ENCODE results near the gene CNPY1. TPM values are rescaled to one million over a fixed set of nuclear protein-coding genes. Genes with fewer than 3 reads are reported as not detected.

Gene CNPY1
- total RNA-seq, 5 donors from 2014 or later (not counting 1 experiment from before 2014, with no cell fraction given), result not detected

GRCh38 chr7:155458878-155459699 lies 87.3 kb downstream of the CNPY1 start:
- no peaks in the 10 kb centered on the region for H3K9me3 ChIP-seq
- no peaks in the 10 kb centered on the region for H3K36me3 ChIP-seq (ENCODE audit: control insufficient read depth in 2 of 2, extremely low read depth in 1 of 2, insufficient read depth in 1 of 2, low read length in 1 of 2)
- no peak for DNase-seq
- no peak for ATAC-seq (replicated peaks in 1 of 4)
- H3K4me1 ChIP-seq (ENCODE audit: control insufficient read depth in 1 of 2, extremely low read depth in 1 of 2, insufficient read depth in 2 of 2, low read length in 2 of 2), result peaks cover 2 to 24% of the 10 kb centered on the region in 2 experiments
- Mint-ChIP-seq H3K27me3 (peaks cover 52 to 77% of the 10 kb centered on the region in 2 donors), H3K4me1 (peaks cover 24 to 31% (median 26%) of the 10 kb centered on the region in 3 donors), H3K4me3 (peak overlapping the region; percentile 17 to 77 (median 17)), H3K9me3 (no peaks in the 10 kb centered on the region), H3K27ac (no peak overlapping the region), H3K36me3 (no peaks in the 10 kb centered on the region)
- H3K4me3 ChIP-seq (ENCODE audit: control insufficient read depth in 1 of 2, extremely low read depth in 1 of 2, low read length in 1 of 2), result peak overlapping the region in 1 of 2 donors; percentile 12
- 6% methylated on average over 56 of the region's 68 CpGs for WGBS (ENCODE audit: insufficient coverage)
- POLR2A ChIA-PET, result no interaction called here
- peaks cover 17 to 83% of the 10 kb centered on the region in 2 experiments for H3K27me3 ChIP-seq (replicated peaks in 1 of 2; ENCODE audit: control insufficient read depth in 2 of 2, extremely low read depth in 1 of 2, insufficient read depth in 2 of 2, low read length in 1 of 2)
- CTCF ChIA-PET, result no interaction called here
- no peak overlapping the region for H3K27ac ChIP-seq (ENCODE audit: low read length)

DNA sequence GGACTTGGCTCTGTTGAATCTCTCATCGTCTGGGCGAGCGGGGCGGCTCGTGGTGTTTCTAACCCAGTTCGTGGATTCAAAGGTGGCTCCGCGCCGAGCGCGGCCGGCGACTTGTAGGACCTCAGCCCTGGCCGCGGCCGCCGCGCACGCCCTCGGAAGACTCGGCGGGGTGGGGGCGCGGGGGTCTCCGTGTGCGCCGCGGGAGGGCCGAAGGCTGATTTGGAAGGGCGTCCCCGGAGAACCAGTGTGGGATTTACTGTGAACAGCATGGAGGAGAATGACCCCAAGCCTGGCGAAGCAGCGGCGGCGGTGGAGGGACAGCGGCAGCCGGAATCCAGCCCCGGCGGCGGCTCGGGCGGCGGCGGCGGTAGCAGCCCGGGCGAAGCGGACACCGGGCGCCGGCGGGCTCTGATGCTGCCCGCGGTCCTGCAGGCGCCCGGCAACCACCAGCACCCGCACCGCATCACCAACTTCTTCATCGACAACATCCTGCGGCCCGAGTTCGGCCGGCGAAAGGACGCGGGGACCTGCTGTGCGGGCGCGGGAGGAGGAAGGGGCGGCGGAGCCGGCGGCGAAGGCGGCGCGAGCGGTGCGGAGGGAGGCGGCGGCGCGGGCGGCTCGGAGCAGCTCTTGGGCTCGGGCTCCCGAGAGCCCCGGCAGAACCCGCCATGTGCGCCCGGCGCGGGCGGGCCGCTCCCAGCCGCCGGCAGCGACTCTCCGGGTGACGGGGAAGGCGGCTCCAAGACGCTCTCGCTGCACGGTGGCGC lies 88.1 kb downstream of the CNPY1 start, which contains the start of gene EN2:
TSS of gene EN2 (plus strand) at position 19 of the 767 bp plus-strand sequence. CDS start at position 268, 249 bp downstream.
- H3K36me3 ChIP-seq (ENCODE audit: control insufficient read depth in 2 of 2, extremely low read depth in 1 of 2, insufficient read depth in 1 of 2, low read length in 1 of 2), result no peaks in the 10 kb centered on the region
- no peak within 1 kb of the TSS for H3K27ac ChIP-seq (ENCODE audit: low read length)
- 4% methylated on average over 104 of the region's 105 CpGs for WGBS (ENCODE audit: insufficient coverage)
- DNase-seq, result no peak
- H3K27ac Mint-ChIP-seq, result no peak within 1 kb of the TSS
- no peaks in the 10 kb centered on the region for H3K9me3 ChIP-seq
- no peak for ATAC-seq (replicated peaks in 1 of 4)
- H3K27me3 ChIP-seq (replicated peaks in 1 of 2; ENCODE audit: control insufficient read depth in 2 of 2, extremely low read depth in 1 of 2, insufficient read depth in 2 of 2, low read length in 1 of 2), result peaks cover 17 to 82% of the 10 kb centered on the region in 2 experiments
- peaks cover 46 to 74% of the 10 kb centered on the region in 2 donors for H3K27me3 Mint-ChIP-seq
- H3K9me3 Mint-ChIP-seq, result no peaks in the 10 kb centered on the region
- peaks cover 2 to 25% of the 10 kb centered on the region in 2 experiments for H3K4me1 ChIP-seq (ENCODE audit: control insufficient read depth in 1 of 2, extremely low read depth in 1 of 2, insufficient read depth in 2 of 2, low read length in 2 of 2)
- peak within 1 kb of the TSS; percentile 64 to 81 (median 65) for H3K4me3 Mint-ChIP-seq
- H3K4me3 ChIP-seq (ENCODE audit: control insufficient read depth in 1 of 2, extremely low read depth in 1 of 2, low read length in 1 of 2), result peak within 1 kb of the TSS; percentile 13 to 58
- POLR2A ChIA-PET, result no interaction called here
- no peaks in the 10 kb centered on the region for H3K36me3 Mint-ChIP-seq
- CTCF ChIA-PET, result no interaction called here
- H3K4me1 Mint-ChIP-seq, result peaks cover 22 to 31% (median 24%) of the 10 kb centered on the region in 3 donors

DNA sequence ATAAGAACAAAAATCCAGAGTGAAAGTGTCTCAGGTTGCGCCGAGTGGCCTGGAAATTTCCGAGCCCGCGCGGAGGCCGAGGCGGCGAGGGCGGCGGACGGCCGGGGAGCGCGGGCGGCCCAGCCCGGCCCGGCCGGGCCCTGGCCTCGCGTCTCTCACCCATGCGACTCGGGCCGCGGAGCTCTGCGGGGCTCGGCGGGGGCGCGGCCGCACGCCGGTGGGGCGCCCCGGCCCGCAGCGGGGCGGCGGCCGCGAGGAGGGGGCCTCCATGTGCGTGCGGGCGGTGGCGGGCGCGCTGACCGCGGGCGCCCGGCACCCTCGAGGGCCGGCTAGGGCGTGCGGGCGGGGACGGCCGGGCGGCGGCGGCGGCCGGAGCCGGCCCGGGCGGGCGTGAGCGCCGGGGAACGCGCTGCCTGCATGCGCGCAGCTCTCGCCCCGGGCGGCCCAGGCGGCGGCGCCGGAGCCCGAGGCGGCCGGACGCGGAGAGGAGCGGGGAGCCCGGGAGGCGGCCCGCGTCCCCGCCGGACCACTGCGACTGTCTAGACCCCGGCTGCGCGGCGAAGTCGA lies 88.7 kb downstream of the CNPY1 start:
- H3K27me3 Mint-ChIP-seq, result peaks cover 51 to 74% of the 10 kb centered on the region in 2 donors
- ATAC-seq (replicated peaks in 1 of 4) (no peak), DNase-seq (no peak)
- H3K36me3 Mint-ChIP-seq, result no peaks in the 10 kb centered on the region
- H3K27me3 ChIP-seq (replicated peaks in 1 of 2; ENCODE audit: control insufficient read depth in 2 of 2, extremely low read depth in 1 of 2, insufficient read depth in 2 of 2, low read length in 1 of 2), result peaks cover 20 to 84% of the 10 kb centered on the region in 2 experiments
- H3K27ac Mint-ChIP-seq, result no peak overlapping the region
- H3K9me3 ChIP-seq, result no peaks in the 10 kb centered on the region
- peak overlapping the region in 1 of 2 donors; percentile 58 for H3K4me3 ChIP-seq (ENCODE audit: control insufficient read depth in 1 of 2, extremely low read depth in 1 of 2, low read length in 1 of 2)
- peak overlapping the region in 2 of 3 donors; percentile 31 to 81 for H3K4me3 Mint-ChIP-seq
- no peaks in the 10 kb centered on the region for H3K9me3 Mint-ChIP-seq
- no peak overlapping the region for H3K27ac ChIP-seq (ENCODE audit: low read length)
- WGBS (ENCODE audit: insufficient coverage), result 3% methylated on average over 98 of the region's 98 CpGs
- POLR2A ChIA-PET, result no interaction called here
- no peaks in the 10 kb centered on the region for H3K36me3 ChIP-seq (ENCODE audit: control insufficient read depth in 2 of 2, extremely low read depth in 1 of 2, insufficient read depth in 1 of 2, low read length in 1 of 2)
- CTCF ChIA-PET, result no interaction called here
- peaks cover 22 to 31% (median 24%) of the 10 kb centered on the region in 3 donors for H3K4me1 Mint-ChIP-seq
- H3K4me1 ChIP-seq (ENCODE audit: control insufficient read depth in 1 of 2, extremely low read depth in 1 of 2, insufficient read depth in 2 of 2, low read length in 2 of 2), result peaks cover 2 to 25% of the 10 kb centered on the region in 2 experiments

DNA sequence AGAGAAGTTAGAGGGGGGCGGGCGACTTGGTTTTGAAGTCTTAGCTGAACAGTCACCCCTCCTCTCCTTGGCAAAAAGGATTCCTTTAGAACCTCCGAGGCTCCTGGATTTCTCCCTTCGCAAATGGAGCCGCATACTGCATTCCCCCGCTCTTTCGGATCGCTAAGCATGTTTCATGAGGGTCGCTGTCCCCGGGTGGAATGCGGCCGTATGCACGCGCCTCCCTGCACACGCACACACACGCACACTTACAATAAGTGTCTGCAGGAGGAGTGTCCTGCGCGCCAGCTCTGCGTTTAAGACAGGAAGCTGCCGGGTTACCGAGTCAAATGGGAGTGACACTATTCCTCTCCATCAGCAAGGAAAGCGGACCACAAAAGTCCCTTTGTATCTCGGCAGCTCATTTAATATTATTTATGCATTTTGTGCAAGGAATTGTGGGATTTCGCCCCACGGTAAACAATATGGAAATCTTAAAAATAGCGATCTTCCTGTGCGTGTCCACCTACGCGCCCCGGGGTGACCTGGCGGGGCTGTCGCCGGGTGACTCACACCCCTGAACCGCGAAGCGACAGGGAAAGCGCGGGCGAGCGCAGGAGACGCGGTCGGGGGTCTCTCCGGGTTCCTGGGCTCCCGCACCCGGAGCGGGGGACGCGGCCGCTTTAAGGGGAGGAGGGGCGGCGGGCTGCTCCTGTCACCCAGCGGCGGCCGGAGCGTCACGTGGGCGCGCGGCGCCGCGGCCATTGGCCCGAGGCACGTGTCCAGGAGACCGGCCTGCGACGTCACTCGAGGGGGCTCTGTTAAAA lies 89.4 kb downstream of the CNPY1 start:
- no peak for ATAC-seq (replicated peaks in 1 of 4)

DNA sequence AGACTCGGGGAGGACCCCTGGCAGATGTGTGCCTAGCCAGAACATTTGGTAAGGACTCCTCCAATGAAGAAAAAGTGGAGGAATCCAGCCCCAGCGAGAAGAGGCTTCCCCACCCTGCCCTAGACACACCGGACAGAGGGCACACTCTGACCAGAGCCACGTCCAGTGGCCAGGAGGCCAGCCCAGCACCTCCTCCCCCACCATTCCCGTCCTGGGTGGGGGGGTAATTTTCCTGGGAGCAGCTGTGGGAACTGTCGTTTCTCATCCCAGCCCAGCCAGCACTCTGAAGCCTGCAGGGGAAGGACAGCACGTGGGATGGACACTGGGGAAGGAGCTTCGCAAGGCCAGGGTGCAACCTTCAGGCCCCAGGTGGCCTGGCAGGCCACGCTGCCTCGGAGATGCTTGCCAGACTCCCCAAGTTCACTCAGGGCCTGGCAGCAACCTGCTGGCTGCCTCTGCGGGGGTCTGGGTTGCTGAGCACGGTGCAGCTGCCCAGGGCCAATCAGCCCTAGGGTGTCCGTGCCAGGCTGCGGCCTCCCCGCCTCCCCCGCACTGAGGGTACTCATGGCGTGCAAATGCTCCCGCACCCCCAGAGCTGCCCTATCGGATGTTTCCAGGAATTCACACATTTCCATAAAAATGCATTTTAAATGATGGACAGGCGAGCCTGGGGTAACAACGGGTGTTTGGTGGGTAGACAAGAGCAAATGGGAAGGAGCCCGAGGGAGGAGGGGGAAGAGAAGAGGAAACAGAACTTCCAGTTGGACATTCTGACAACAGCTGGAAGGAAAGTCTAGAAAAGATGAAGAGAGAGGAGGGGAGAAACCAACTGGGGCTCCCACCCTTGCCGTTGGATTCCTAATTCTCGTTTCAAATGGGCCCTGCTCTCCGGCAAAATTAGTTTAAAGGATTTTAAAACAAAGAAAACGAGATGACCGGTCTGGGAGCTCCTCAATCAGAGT lies 90.3 kb downstream of the CNPY1 start:
- Histone ChIP-seq H3K36me3 (ENCODE audit: control insufficient read depth in 2 of 2, extremely low read depth in 1 of 2, insufficient read depth in 1 of 2, low read length in 1 of 2) (no peaks in the 10 kb centered on the region), H3K4me3 (ENCODE audit: control insufficient read depth in 1 of 2, extremely low read depth in 1 of 2, low read length in 1 of 2) (peak overlapping the region in 1 of 2 donors; percentile 58), H3K27ac (ENCODE audit: low read length) (no peak overlapping the region), H3K27me3 (replicated peaks in 1 of 2; ENCODE audit: control insufficient read depth in 2 of 2, extremely low read depth in 1 of 2, insufficient read depth in 2 of 2, low read length in 1 of 2) (peaks cover 22 to 77% of the 10 kb centered on the region in 2 experiments), H3K4me1 (ENCODE audit: control insufficient read depth in 1 of 2, extremely low read depth in 1 of 2, insufficient read depth in 2 of 2, low read length in 2 of 2) (peaks cover 2 to 25% of the 10 kb centered on the region in 2 experiments), H3K9me3 (no peaks in the 10 kb centered on the region)
- H3K36me3 Mint-ChIP-seq, result no peaks in the 10 kb centered on the region
- 12% methylated on average over 17 of the region's 27 CpGs for WGBS (ENCODE audit: insufficient coverage)
- H3K4me3 Mint-ChIP-seq, result peak overlapping the region; percentile 32 to 81 (median 47)
- no peak overlapping the region for H3K27ac Mint-ChIP-seq
- ATAC-seq (replicated peaks in 1 of 4) (no peak), DNase-seq (no peak)
- ChIA-PET POLR2A (no interaction called here), CTCF (no interaction called here)
- H3K27me3 Mint-ChIP-seq, result peaks cover 54 to 74% of the 10 kb centered on the region in 2 donors
- peaks cover 16 to 36% (median 31%) of the 10 kb centered on the region in 3 donors for H3K4me1 Mint-ChIP-seq
- no peaks in the 10 kb centered on the region for H3K9me3 Mint-ChIP-seq

More for the DNA sequence above, 89.4 kb downstream of the CNPY1 start:
- H3K4me1 Mint-ChIP-seq, result peaks cover 16 to 34% (median 24%) of the 10 kb centered on the region in 3 donors
- Histone ChIP-seq H3K4me1 (ENCODE audit: control insufficient read depth in 1 of 2, extremely low read depth in 1 of 2, insufficient read depth in 2 of 2, low read length in 2 of 2) (peaks cover 2 to 25% of the 10 kb centered on the region in 2 experiments), H3K9me3 (no peaks in the 10 kb centered on the region), H3K36me3 (ENCODE audit: control insufficient read depth in 2 of 2, extremely low read depth in 1 of 2, insufficient read depth in 1 of 2, low read length in 1 of 2) (no peaks in the 10 kb centered on the region), H3K4me3 (ENCODE audit: control insufficient read depth in 1 of 2, extremely low read depth in 1 of 2, low read length in 1 of 2) (peak overlapping the region; percentile 13 to 58), H3K27me3 (replicated peaks in 1 of 2; ENCODE audit: control insufficient read depth in 2 of 2, extremely low read depth in 1 of 2, insufficient read depth in 2 of 2, low read length in 1 of 2) (peaks cover 22 to 78% of the 10 kb centered on the region in 2 experiments), H3K27ac (ENCODE audit: low read length) (no peak overlapping the region)
- peak in 1 of 35 experiments; percentile 10 for DNase-seq
- no peaks in the 10 kb centered on the region for H3K9me3 Mint-ChIP-seq
- CTCF ChIA-PET, result no interaction called here
- H3K27me3 Mint-ChIP-seq, result peaks cover 50 to 74% of the 10 kb centered on the region in 2 donors
- peak overlapping the region; percentile 64 to 81 (median 65) for H3K4me3 Mint-ChIP-seq
- POLR2A ChIA-PET, result no interaction called here
- H3K36me3 Mint-ChIP-seq, result no peaks in the 10 kb centered on the region
- H3K27ac Mint-ChIP-seq, result no peak overlapping the region
- WGBS (ENCODE audit: insufficient coverage), result 3% methylated on average over 49 of the region's 69 CpGs
